Measurements from ENCODE around the gene BEND5.

BEND5 gene, protein sequence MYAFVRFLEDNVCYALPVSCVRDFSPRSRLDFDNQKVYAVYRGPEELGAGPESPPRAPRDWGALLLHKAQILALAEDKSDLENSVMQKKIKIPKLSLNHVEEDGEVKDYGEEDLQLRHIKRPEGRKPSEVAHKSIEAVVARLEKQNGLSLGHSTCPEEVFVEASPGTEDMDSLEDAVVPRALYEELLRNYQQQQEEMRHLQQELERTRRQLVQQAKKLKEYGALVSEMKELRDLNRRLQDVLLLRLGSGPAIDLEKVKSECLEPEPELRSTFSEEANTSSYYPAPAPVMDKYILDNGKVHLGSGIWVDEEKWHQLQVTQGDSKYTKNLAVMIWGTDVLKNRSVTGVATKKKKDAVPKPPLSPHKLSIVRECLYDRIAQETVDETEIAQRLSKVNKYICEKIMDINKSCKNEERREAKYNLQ

GRCh38 chr1:48776393-48777218, at the start of gene BEND5:
Gene BEND5, minus strand, starts transcription at chr1:48776891. Its CDS starts 60 bp downstream, at chr1:48776831.
- TF ChIP-seq GATA2 (IDR thresholded peaks at IDR 0.05; ENCODE audit: low read depth, low read length): no peak
- TF ChIP-seq GATA3 (IDR thresholded peaks at IDR 0.05; ENCODE audit: low read depth, low read length): no peak

GRCh38 chr1:48823168-48823567, 46.5 kb upstream of the BEND5 start:
- TF ChIP-seq GATA2 (IDR thresholded peaks at IDR 0.05; ENCODE audit: low read depth, low read length) (no peak), GATA3 (IDR thresholded peaks at IDR 0.05; ENCODE audit: low read depth, low read length) (no peak)

DNA sequence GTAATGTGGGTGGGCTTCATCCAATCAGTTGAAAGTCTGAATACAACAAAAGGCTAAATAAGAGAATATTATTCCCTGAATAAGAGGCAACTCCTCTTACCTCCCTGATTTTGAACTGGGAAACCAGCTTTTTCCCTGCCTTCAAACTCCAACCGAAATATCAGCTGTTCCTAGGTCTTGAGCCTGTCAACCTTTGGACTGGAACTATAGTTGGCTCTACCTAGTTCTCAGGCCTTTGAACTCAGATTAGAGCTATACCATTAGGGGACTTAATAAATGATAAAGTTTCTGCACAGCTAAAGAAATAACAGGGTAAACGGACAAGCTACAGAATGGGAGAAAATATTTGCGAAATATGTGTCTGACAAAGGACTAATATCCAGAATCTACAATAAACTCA, 43.8 kb upstream of the BEND5 start:
- no peak for TF ChIP-seq GATA3 (IDR thresholded peaks at IDR 0.05; ENCODE audit: low read depth, low read length)
- no peak for TF ChIP-seq GATA2 (IDR thresholded peaks at IDR 0.05; ENCODE audit: low read depth, low read length)

DNA sequence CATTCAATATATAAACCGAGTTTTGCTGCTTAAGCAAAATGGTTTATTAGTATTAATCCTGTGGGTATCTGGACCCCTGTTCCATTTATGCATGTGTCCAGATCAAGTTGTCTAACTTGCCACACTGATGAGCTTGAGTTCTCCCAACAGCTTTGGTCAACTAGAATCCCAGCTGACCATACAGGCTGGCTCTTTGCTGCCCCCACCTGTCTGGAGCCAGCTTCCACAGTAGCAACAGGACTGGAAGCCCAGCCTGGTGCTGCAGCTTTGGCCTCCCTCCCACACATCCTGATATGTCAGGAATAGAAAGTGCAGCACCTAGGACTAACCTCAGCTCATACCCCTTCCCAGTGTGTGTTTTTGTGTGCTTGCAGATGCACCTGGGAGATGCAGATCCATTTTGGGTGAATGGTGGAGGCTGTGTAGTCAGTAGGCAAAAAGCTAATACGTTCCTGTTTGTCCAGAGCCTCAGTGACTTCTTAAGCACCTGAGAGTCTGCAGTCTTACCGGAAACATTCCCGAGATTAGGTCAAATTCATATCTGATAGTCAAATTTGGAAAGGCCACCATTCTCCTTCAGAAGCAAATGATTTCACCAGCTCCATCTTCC, 40.9 kb upstream of the BEND5 start:
- TF ChIP-seq GATA2 (IDR thresholded peaks at IDR 0.05; ENCODE audit: low read depth, low read length) (no peak), GATA3 (IDR thresholded peaks at IDR 0.05; ENCODE audit: low read depth, low read length) (no peak)

- no peak for TF ChIP-seq GATA3 (IDR thresholded peaks at IDR 0.05; ENCODE audit: low read depth, low read length)
- no peak for TF ChIP-seq GATA2 (IDR thresholded peaks at IDR 0.05; ENCODE audit: low read depth, low read length)
Observed at GRCh38 chr1:48810740-48811139, 34.0 kb upstream of the BEND5 start.

GRCh38 chr1:48808496-48808895, 31.8 kb upstream of the BEND5 start:
- TF ChIP-seq GATA3 (IDR thresholded peaks at IDR 0.05; ENCODE audit: low read depth, low read length) (no peak), GATA2 (IDR thresholded peaks at IDR 0.05; ENCODE audit: low read depth, low read length) (no peak)

GRCh38 chr1:48807554-48808260, 31.0 kb upstream of the BEND5 start:
- TF ChIP-seq GATA3 (IDR thresholded peaks at IDR 0.05; ENCODE audit: low read depth, low read length) (no peak), GATA2 (IDR thresholded peaks at IDR 0.05; ENCODE audit: low read depth, low read length) (no peak)

GRCh38 chr1:48803474-48803873, 26.8 kb upstream of the BEND5 start:
- TF ChIP-seq GATA3 (IDR thresholded peaks at IDR 0.05; ENCODE audit: low read depth, low read length) (no peak), GATA2 (IDR thresholded peaks at IDR 0.05; ENCODE audit: low read depth, low read length) (no peak)

- TF ChIP-seq GATA2 (IDR thresholded peaks at IDR 0.05; ENCODE audit: low read depth, low read length): no peak
- TF ChIP-seq GATA3 (IDR thresholded peaks at IDR 0.05; ENCODE audit: low read depth, low read length): no peak
Observed at GRCh38 chr1:48794816-48795215, 18.1 kb upstream of the BEND5 start.

DNA sequence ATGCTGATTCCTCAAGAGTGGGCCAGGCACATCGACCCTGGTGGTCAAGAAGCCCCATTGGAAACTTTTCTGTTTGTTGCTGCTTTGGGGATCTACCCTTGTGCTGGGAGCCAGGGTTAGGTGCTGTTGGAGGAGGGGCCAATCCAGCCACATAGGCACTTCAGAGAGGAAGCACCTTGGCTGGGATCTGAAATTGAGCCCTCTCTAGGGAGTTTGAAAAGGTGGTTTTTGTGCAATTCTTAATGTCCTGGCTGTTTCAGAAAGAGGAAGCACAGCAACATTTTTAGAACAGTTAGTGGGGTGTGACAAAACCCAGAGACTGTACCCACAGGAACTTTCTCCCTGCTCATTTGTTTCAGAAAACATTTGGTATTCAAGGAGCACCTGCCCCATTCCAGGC, 17.2 kb upstream of the BEND5 start:
- TF ChIP-seq GATA2 (IDR thresholded peaks at IDR 0.05; ENCODE audit: low read depth, low read length) (no peak), GATA3 (IDR thresholded peaks at IDR 0.05; ENCODE audit: low read depth, low read length) (no peak)

- TF ChIP-seq GATA2 (IDR thresholded peaks at IDR 0.05; ENCODE audit: low read depth, low read length) (no peak), GATA3 (IDR thresholded peaks at IDR 0.05; ENCODE audit: low read depth, low read length) (no peak)
Observed at GRCh38 chr1:48792961-48793360, 16.3 kb upstream of the BEND5 start.

DNA sequence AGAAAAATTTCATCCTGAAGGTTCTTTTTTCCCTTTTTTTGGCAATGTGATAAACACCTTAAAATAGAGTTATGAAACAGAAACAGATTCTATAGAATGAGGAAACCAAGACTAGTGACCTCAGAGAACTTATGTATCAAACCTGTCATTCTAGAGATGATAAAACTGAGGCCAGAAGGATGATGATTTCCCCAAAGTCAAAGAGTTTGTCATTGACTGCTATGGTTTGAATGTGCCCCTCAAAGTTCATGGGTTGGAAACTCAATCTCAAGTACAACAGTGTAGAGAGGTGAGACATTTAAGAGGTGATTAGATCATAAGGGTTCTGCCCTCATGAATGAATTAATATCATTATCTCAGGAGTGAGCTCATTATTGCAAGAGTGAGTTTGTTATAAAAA, 13.7 kb upstream of the BEND5 start:
- TF ChIP-seq GATA2 (IDR thresholded peaks at IDR 0.05; ENCODE audit: low read depth, low read length) (no peak), GATA3 (IDR thresholded peaks at IDR 0.05; ENCODE audit: low read depth, low read length) (no peak)

GRCh38 chr1:48789903-48790302, 13.2 kb upstream of the BEND5 start:
- TF ChIP-seq GATA2 (IDR thresholded peaks at IDR 0.05; ENCODE audit: low read depth, low read length) (no peak), GATA3 (IDR thresholded peaks at IDR 0.05; ENCODE audit: low read depth, low read length) (no peak)

GRCh38 chr1:48785869-48786268, 9.2 kb upstream of the BEND5 start:
- TF ChIP-seq GATA3 (IDR thresholded peaks at IDR 0.05; ENCODE audit: low read depth, low read length): no peak
- no peak for TF ChIP-seq GATA2 (IDR thresholded peaks at IDR 0.05; ENCODE audit: low read depth, low read length)
